ENCODE data around the gene SORL1. TPM values are rescaled to one million over a fixed set of nuclear protein-coding genes. Genes with fewer than 3 reads are reported as not detected.

Gene SORL1
- total RNA-seq, 4 donors from 2014 or later = 12.1 to 42.8 (median 21.0) TPM

- H3K27me3 ChIP-seq = peaks cover 7% of the 10 kb centered on the region
- WGBS = 53% methylated on average over 4 of the region's 4 CpGs
- H3K4me1 ChIP-seq = peaks cover 31% of the 10 kb centered on the region
- no peaks in the 10 kb centered on the region for H3K36me3 ChIP-seq
- no peak overlapping the region for H3K4me3 ChIP-seq
- no peak for TF ChIP-seq CTCF (IDR thresholded peaks at IDR 0.05)
- no peak for TF ChIP-seq POLR2AphosphoS5 (IDR thresholded peaks at IDR 0.05)
- no peak for TF ChIP-seq POLR2A (IDR thresholded peaks at IDR 0.05)
- TF ChIP-seq EP300 (IDR thresholded peaks at IDR 0.05) = no peak
- H3K27ac ChIP-seq = no peak overlapping the region
- DNase-seq (ENCODE audit: low spot score in 2 of 2) = no peak
- no peaks in the 10 kb centered on the region for H3K9me3 ChIP-seq
These were observed 29.4 kb upstream of the SORL1 start for GRCh38 chr11:121422675-121423074.

GRCh38 chr11:121425828-121426227 lies 26.3 kb upstream of the SORL1 start:
- Histone ChIP-seq H3K4me1 (peaks cover 11% of the 10 kb centered on the region), H3K27me3 (peaks cover 16% of the 10 kb centered on the region), H3K27ac (no peak overlapping the region), H3K36me3 (no peaks in the 10 kb centered on the region), H3K9me3 (no peaks in the 10 kb centered on the region), H3K4me3 (no peak overlapping the region)
- DNase-seq (ENCODE audit: low spot score in 2 of 2) = no peak
- TF ChIP-seq POLR2A (IDR thresholded peaks at IDR 0.05) (no peak), CTCF (IDR thresholded peaks at IDR 0.05) (no peak), EP300 (IDR thresholded peaks at IDR 0.05) (no peak), POLR2AphosphoS5 (IDR thresholded peaks at IDR 0.05) (no peak)
- WGBS = 96% methylated on average over 5 of the region's 5 CpGs

- Histone ChIP-seq H3K9me3 (no peaks in the 10 kb centered on the region), H3K4me3 (peak overlapping the region; percentile 37), H3K27me3 (peaks cover 16% of the 10 kb centered on the region), H3K27ac (no peak overlapping the region), H3K4me1 (peaks cover 11% of the 10 kb centered on the region), H3K36me3 (no peaks in the 10 kb centered on the region)
- no peak for DNase-seq (ENCODE audit: low spot score in 2 of 2)
- 32% methylated on average over 41 of the region's 48 CpGs for WGBS
- TF ChIP-seq CTCF (IDR thresholded peaks at IDR 0.05) = no peak
- TF ChIP-seq POLR2A (IDR thresholded peaks at IDR 0.05) = no peak
- TF ChIP-seq POLR2AphosphoS5 (IDR thresholded peaks at IDR 0.05) = no peak
These were observed 25.4 kb upstream of the SORL1 start for GRCh38 chr11:121426476-121427399.

- Histone ChIP-seq H3K4me3 (peak overlapping the region; percentile 37), H3K4me1 (peaks cover 11% of the 10 kb centered on the region), H3K27ac (no peak overlapping the region), H3K27me3 (peaks cover 16% of the 10 kb centered on the region), H3K36me3 (no peaks in the 10 kb centered on the region), H3K9me3 (no peaks in the 10 kb centered on the region)
- DNase-seq (ENCODE audit: low spot score in 2 of 2) = no peak
- TF ChIP-seq CTCF (IDR thresholded peaks at IDR 0.05) (no peak), POLR2A (IDR thresholded peaks at IDR 0.05) (no peak), POLR2AphosphoS5 (IDR thresholded peaks at IDR 0.05) (no peak), EP300 (IDR thresholded peaks at IDR 0.05) (no peak)
- WGBS = 13% methylated on average over 8 of the region's 8 CpGs
These were observed 24.7 kb upstream of the SORL1 start for GRCh38 chr11:121427400-121427744.

- 67% methylated on average over 3 of the region's 3 CpGs for WGBS
- Histone ChIP-seq H3K36me3 (no peaks in the 10 kb centered on the region), H3K9me3 (no peaks in the 10 kb centered on the region), H3K4me1 (peaks cover 11% of the 10 kb centered on the region), H3K27ac (no peak overlapping the region), H3K4me3 (no peak overlapping the region), H3K27me3 (peaks cover 16% of the 10 kb centered on the region)
- DNase-seq (ENCODE audit: low spot score in 2 of 2) = no peak
- TF ChIP-seq EP300 (IDR thresholded peaks at IDR 0.05) (no peak), POLR2AphosphoS5 (IDR thresholded peaks at IDR 0.05) (no peak), POLR2A (IDR thresholded peaks at IDR 0.05) (no peak), CTCF (IDR thresholded peaks at IDR 0.05) (no peak)
These were observed 22.6 kb upstream of the SORL1 start for GRCh38 chr11:121429556-121429955.

Measured in suprapubic skin (tissue), 4 donors.